Measurements from ENCODE around the gene TRAF1.

TRAF1 gene

DNA sequence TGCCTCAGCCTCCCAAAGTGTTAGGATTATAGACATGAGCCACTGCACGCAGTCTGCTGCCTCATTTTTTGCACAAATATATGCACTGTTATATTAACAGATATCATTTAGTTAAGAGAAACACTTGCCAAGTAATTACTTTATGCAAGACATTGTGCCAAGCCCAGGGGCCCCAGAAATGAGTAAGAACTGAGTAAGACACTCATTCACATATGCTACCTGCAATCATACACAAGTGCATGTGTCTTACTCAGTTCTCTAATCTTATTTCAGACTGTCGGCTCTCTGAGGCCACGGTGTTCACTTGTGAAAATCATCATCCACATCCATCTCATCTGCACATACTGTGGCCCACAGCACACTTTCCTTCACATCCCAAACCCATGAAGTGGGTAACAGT is 16.0 kb downstream of the TRAF1 start:
- TF ChIP-seq, protein P1, sequence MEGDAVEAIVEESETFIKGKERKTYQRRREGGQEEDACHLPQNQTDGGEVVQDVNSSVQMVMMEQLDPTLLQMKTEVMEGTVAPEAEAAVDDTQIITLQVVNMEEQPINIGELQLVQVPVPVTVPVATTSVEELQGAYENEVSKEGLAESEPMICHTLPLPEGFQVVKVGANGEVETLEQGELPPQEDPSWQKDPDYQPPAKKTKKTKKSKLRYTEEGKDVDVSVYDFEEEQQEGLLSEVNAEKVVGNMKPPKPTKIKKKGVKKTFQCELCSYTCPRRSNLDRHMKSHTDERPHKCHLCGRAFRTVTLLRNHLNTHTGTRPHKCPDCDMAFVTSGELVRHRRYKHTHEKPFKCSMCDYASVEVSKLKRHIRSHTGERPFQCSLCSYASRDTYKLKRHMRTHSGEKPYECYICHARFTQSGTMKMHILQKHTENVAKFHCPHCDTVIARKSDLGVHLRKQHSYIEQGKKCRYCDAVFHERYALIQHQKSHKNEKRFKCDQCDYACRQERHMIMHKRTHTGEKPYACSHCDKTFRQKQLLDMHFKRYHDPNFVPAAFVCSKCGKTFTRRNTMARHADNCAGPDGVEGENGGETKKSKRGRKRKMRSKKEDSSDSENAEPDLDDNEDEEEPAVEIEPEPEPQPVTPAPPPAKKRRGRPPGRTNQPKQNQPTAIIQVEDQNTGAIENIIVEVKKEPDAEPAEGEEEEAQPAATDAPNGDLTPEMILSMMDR (conservative IDR thresholded peaks at IDR 0.05): no peak
- no peak overlapping the region for H3K27ac ChIP-seq

DNA sequence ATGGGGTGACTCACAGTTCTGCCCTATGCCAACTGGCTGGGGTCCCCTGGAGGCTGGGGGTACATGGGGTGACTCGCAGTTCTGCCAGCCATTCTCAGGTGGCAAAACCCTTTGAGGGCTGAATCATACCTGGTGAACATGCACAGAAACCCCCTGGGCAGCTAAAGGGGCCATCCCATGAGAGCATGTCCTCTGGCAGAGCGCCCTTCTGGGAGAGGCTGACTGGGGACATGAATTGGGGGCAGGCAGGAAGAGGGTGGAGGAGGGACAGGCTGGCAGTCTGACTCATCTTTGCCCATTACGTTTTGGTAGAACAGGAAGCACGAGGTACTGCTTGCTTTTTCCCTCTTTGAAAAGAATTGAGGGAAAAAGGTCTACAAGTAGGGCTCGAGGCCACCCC is 16.7 kb downstream of the TRAF1 start:
- TF ChIP-seq, protein P1 (conservative IDR thresholded peaks at IDR 0.05): no peak
- no peak overlapping the region for H3K27ac ChIP-seq

DNA sequence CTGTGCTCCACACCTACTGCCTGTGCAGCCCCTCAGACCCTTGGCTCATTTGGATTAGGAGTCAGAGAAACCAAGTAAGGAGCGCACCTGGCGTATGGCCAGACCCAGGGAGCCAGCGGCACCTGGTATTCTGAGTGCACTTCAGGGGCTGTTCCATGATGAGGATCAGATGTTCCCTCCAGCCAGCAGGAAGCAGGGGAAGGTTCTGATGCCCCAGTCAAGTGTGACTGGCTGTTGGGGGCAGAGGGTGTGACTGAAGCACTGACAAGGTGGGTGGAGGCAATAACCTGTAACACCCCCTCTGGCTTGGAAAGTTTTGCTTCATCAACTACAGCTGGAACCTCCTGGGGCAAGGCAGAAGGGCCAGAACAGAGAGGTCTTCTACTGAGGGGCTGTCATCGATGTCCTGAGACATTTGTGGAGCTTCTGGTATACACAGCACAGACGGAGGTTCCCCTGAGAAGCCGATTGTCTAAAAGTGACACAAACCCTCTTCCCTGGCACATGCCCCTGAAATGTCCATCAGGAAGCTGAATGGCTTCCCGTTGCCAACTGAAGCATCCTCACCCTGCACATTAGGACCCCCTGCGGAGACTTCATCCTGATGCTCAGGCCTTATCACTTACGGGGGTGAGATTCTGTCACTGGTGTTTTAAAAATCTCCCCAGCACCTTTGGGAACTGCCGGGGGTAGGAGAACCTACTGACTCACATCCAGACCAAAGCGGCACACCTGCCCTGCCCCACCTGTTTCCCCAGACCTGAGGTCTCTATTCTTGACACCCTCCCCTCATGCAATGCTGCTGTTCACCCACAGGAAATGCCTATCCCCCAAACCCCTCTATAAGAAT is 21.1 kb downstream of the TRAF1 start:
- TF ChIP-seq, protein P1 (conservative IDR thresholded peaks at IDR 0.05): no peak
- no peak overlapping the region for H3K27ac ChIP-seq

DNA sequence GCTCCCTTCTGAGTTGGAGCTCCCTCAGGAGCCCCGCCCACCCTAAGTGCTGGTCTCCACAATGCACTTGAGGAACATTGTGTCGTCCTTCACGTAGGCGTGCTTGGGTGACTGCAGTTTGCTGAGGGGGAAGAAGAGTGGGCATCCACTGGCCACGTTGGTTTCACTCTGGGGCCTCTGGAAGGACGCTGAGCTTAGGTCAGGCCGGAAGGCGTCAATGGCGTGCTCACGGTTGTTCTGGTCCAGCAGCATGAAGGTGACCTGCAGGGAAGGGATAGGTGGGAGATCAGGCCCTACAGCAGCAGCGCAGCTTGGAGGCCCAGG is 21.7 kb downstream of the TRAF1 start:
- TF ChIP-seq, protein P1 (conservative IDR thresholded peaks at IDR 0.05): no peak
- H3K27ac ChIP-seq: no peak overlapping the region

DNA sequence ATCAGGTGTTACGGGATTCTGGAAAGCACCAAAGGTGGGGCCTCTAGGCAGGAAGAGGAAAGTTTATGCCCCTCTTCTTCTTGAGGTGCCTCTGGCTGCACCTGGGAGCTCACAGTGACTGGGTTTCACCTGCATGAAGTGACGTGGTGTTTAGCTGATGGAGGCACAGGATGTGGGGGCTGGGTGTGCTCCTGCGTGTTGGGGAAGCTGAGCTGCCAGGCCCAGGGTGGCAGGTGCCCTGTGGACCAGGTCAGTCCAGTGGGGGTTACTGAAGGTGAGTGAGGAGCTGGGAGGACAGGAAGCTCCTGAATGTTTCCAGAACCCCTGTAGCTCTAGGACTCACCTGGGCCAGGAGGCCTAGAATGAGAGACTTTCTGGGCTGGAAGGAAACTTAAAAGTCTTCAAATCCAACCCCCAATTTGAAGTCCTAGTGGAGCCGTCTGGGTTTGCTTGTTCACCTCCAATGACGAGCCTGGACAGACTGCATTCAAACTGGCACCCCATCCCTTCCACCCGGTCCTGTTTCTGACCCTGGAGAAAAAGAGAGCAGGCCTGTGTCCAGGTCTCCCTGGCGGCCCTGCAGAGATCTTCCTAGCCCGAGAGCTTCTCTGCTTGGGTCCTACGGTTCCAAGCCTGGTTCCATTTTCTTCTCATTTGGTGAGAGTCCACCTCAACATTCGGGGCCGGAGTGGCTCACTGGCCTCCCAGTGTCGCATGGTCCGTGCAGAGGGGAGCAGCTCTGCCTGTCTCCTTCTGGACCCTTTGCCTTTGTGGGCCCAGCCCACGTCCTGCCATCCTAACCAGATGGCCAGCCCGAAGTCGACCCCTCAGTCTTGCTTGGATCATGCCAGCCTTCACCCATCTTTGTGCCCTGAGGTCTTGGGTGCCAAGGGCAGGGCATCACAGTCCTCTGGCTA is 22.3 kb downstream of the TRAF1 start:
- H3K27ac ChIP-seq: no peak overlapping the region
- TF ChIP-seq, protein P1 (conservative IDR thresholded peaks at IDR 0.05): no peak

DNA sequence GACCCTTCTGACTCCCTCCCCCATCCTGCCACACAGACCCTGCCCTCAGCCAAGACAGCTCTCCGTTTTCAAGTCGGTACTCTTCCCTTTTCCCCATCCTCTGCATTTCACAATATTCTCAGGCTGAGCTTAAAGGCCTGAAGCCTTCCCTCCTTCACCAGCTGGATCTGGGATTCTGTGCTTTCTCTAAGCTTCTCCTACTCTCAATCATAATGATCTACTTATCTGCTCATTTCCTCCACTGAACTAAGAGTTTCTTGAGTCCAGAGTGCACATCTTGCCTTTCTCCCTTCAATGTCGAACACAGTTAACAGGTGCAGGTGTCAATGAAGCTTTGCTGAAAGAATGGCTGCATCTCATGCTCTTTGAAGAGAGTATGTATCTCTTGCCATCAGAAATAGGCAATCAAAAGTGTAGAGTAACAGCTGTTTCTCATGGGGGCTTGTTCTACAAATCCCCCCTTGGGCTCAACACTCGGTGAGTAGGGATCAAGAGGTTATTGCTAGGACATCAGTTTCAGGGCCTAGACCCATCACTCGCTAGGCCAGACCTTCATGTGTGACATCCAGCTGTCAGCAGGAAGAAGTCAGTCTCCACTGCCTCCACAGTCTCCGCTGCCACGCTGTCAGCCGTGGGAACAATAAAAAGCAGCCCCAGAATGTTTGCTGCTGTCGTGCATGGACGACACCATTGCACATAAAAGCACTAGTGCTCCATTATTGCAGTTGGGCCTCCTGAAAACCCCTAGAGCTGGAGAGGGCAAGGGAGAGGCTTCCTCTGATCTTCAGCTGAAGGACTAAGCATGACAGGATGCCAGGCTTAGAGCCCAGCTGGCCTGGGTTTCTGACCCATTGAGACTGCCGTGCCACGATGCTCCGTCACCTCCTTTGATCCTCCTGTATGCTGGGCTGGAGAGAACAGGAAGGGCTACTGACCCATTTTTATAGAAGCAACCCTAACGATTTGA is 23.7 kb downstream of the TRAF1 start:
- TF ChIP-seq, protein P1 (conservative IDR thresholded peaks at IDR 0.05): no peak
- H3K27ac ChIP-seq: no peak overlapping the region

All from VCaP (cell line).